Astrocyte (in vitro differentiated cells and primary cell): ENCODE measurements around the gene PLBD1. TPM values are rescaled to one million over a fixed set of nuclear protein-coding genes. Genes with fewer than 3 reads are reported as not detected.

Experiments
- DNase-seq: peaks from one replicate; pipeline ENCODE4 v3.0.0-alpha.2; 2010; ENCODE audit warnings: low read depth
- FAIRE-seq: peaks from 2 replicates; lab custom pipeline; 2011; peaks lifted over from hg19 to GRCh38; lab: Jason Lieb, UNC
- H2AFZ ChIP-seq: 2 replicates; pipeline ENCODE4 v1.6.0; 2012; ENCODE audit warnings: low read depth, low read length, inconsistent platforms
- H3K27ac ChIP-seq: 2 replicates; pipeline ENCODE4 v1.5.1; 2011; ENCODE audit warnings: low read depth, low read length, inconsistent platforms
- H3K27me3 ChIP-seq: 2 replicates; pipeline ENCODE4 v1.6.0; 2011; ENCODE audit warnings: low read length, inconsistent platforms; ENCODE audit not compliant: insufficient read depth
- H3K36me3 ChIP-seq: 2 replicates; pipeline ENCODE4 v1.5.1; 2011; ENCODE audit warnings: low read length, inconsistent platforms; ENCODE audit not compliant: insufficient read depth
- H3K4me1 ChIP-seq: 2 replicates; pipeline ENCODE4 v1.5.1; 2011; ENCODE audit warnings: low read length, inconsistent platforms; ENCODE audit not compliant: insufficient read depth
- H3K4me2 ChIP-seq: 2 replicates; pipeline ENCODE4 v1.6.0; 2012; ENCODE audit warnings: low read length, inconsistent platforms
- H3K4me3 ChIP-seq: 2 replicates; pipeline ENCODE4 v1.5.1; 2011; ENCODE audit warnings: low read depth, mild to moderate bottlenecking, low read length, inconsistent platforms; ENCODE audit not compliant: insufficient read depth
- H3K79me2 ChIP-seq: 2 replicates; pipeline ENCODE4 v1.6.0; 2012; ENCODE audit warnings: mild to moderate bottlenecking, low read length, inconsistent platforms; ENCODE audit not compliant: insufficient read depth
- H3K9ac ChIP-seq: 2 replicates; pipeline ENCODE4 v1.6.0; 2012; ENCODE audit warnings: mild to moderate bottlenecking, low read length, inconsistent platforms
- H3K9me3 ChIP-seq: 2 replicates; pipeline ENCODE4 v1.5.1; 2012; ENCODE audit warnings: low read depth, mild to moderate bottlenecking, low read length, inconsistent platforms; ENCODE audit not compliant: insufficient read depth
- H4K20me1 ChIP-seq: 2 replicates; pipeline ENCODE4 v1.6.0; 2012; ENCODE audit warnings: low read length, inconsistent platforms; ENCODE audit not compliant: insufficient read depth
- H3K27ac Mint-ChIP-seq: one replicate; pipeline ENCODE4 v1.8.0; 2021; ENCODE audit warnings: mild to moderate bottlenecking, mixed read lengths; ENCODE audit not compliant: unreplicated experiment
- H3K27me3 Mint-ChIP-seq: one replicate; pipeline ENCODE4 v1.8.0; 2021; ENCODE audit warnings: low read depth, mixed read lengths; ENCODE audit not compliant: unreplicated experiment
- H3K36me3 Mint-ChIP-seq: one replicate; pipeline ENCODE4 v1.8.0; 2021; ENCODE audit warnings: low read depth, mixed read lengths; ENCODE audit not compliant: unreplicated experiment
- H3K4me1 Mint-ChIP-seq: one replicate; pipeline ENCODE4 v1.8.0; 2021; ENCODE audit warnings: low read depth, mixed read lengths; ENCODE audit not compliant: unreplicated experiment
- H3K4me3 Mint-ChIP-seq: one replicate; pipeline ENCODE4 v1.8.0; 2021; ENCODE audit warnings: mild to moderate bottlenecking, moderate library complexity, mixed read lengths; ENCODE audit not compliant: unreplicated experiment
- H3K9me3 Mint-ChIP-seq: one replicate; pipeline ENCODE4 v1.8.0; 2021; ENCODE audit warnings: mild to moderate bottlenecking, mixed read lengths; ENCODE audit not compliant: unreplicated experiment
- CTCF ChIP-seq: IDR thresholded peaks from 2 replicates; pipeline ENCODE4 v1.5.1; 2011; ENCODE audit warnings: low read depth, mild to moderate bottlenecking, inconsistent platforms, low read length, moderate library complexity; ENCODE audit not compliant: insufficient read depth
- EZH2 ChIP-seq: IDR thresholded peaks from 2 replicates; pipeline ENCODE4 v1.6.1; 2012; ENCODE audit warnings: mild to moderate bottlenecking, low read length, inconsistent platforms; ENCODE audit not compliant: insufficient read depth
- total RNA-seq: library from RNA; stranded (reverse); gene quantifications from 2 replicates; pipeline ENCODE4 v1.2.1, GENCODE V29; 2021

The PLBD1 gene
- total RNA-seq, 1 donor from 2014 or later: 0.57 TPM

DNA sequence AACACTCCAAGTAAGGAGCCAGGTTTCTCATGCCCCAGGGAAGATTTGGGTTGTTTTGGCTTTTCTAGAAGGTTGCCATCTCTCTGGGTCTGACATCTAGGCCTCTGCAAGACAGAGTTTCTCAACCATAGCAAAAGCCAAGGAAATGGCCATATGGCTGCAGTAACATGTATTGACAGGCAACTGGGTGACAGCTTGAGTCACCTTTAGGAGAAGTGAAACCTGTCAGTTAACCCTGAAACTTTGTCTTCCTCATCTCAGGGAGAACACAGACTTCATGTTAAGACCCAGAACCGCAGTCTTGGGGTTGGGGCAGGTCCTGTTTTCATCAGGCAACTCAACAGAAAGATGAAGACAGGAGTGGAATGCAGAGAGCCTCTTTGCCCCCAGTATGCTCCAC lies 46.0 kb upstream of the PLBD1 start:
- no peak for FAIRE-seq
- Mint-ChIP-seq H3K9me3 (peaks cover 8% of the 10 kb centered on the region), H3K27ac (no peak overlapping the region), H3K36me3 (no peaks in the 10 kb centered on the region), H3K27me3 (no peaks in the 10 kb centered on the region), H3K4me3 (no peak overlapping the region), H3K4me1 (no peaks in the 10 kb centered on the region)
- H3K9me3 ChIP-seq: peaks cover 3% of the 10 kb centered on the region
- H3K4me3 ChIP-seq: no peak overlapping the region
- no peaks in the 10 kb centered on the region for H3K79me2 ChIP-seq
- H3K27ac ChIP-seq: no peak overlapping the region
- H4K20me1 ChIP-seq: no peaks in the 10 kb centered on the region
- TF ChIP-seq EZH2 (no peak), CTCF (no peak)
- no peaks in the 10 kb centered on the region for H3K27me3 ChIP-seq
- H3K4me1 ChIP-seq: no peaks in the 10 kb centered on the region
- H3K4me2 ChIP-seq: no peak overlapping the region
- no peak overlapping the region for H2AFZ ChIP-seq
- no peak for DNase-seq
- H3K9ac ChIP-seq: no peak overlapping the region
- H3K36me3 ChIP-seq: no peaks in the 10 kb centered on the region

DNA sequence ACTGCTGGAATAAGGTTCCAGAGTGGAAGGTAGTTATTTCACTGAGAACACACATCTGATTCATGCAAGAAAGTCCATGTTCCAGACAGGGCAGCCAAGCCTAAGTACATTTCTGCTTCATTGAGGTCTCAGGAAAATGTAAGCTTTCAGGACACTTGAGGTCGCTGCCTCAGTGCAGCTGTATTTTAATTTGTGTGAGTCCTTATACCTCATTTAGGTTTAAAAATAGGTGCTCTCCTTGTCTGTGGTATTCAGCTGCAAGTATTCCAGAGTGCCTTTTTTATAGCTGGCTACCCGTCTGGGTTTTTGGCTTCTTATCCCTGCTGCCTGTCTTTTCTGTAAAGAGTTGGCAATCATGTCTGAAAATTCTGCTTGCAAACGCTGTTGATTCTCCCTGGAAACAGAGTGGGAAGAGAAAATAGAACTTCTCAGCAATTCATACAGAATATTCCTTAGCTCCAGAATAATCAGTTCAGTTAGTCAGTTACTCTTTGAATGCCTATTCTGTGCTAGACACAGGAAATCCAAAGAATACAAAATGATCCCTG lies 45.3 kb upstream of the PLBD1 start:
- H3K4me2 ChIP-seq: no peak overlapping the region
- Mint-ChIP-seq H3K27me3 (no peaks in the 10 kb centered on the region), H3K9me3 (peaks cover 12% of the 10 kb centered on the region), H3K36me3 (no peaks in the 10 kb centered on the region), H3K4me1 (no peaks in the 10 kb centered on the region), H3K4me3 (no peak overlapping the region), H3K27ac (no peak overlapping the region)
- TF ChIP-seq EZH2: no peak
- TF ChIP-seq CTCF: no peak
- DNase-seq: no peak
- H3K4me1 ChIP-seq: no peaks in the 10 kb centered on the region
- no peak overlapping the region for H2AFZ ChIP-seq
- peaks cover 3% of the 10 kb centered on the region for H3K9me3 ChIP-seq
- H3K9ac ChIP-seq: no peak overlapping the region
- H3K79me2 ChIP-seq: no peaks in the 10 kb centered on the region
- no peak overlapping the region for H3K27ac ChIP-seq
- no peak for FAIRE-seq
- no peak overlapping the region for H3K4me3 ChIP-seq
- H3K36me3 ChIP-seq: no peaks in the 10 kb centered on the region
- H3K27me3 ChIP-seq: no peaks in the 10 kb centered on the region
- H4K20me1 ChIP-seq: no peaks in the 10 kb centered on the region

- H3K27me3 ChIP-seq: no peaks in the 10 kb centered on the region
- H4K20me1 ChIP-seq: no peaks in the 10 kb centered on the region
- no peak overlapping the region for H3K27ac Mint-ChIP-seq
- H3K9ac ChIP-seq: no peak overlapping the region
- peaks cover 14% of the 10 kb centered on the region for H3K9me3 Mint-ChIP-seq
- H2AFZ ChIP-seq: no peak overlapping the region
- FAIRE-seq (no peak), DNase-seq (no peak)
- H3K79me2 ChIP-seq: no peaks in the 10 kb centered on the region
- H3K36me3 Mint-ChIP-seq: no peaks in the 10 kb centered on the region
- TF ChIP-seq EZH2: no peak
- TF ChIP-seq CTCF: no peak
- H3K4me3 Mint-ChIP-seq: no peak overlapping the region
- H3K36me3 ChIP-seq: no peaks in the 10 kb centered on the region
- H3K4me1 Mint-ChIP-seq: no peaks in the 10 kb centered on the region
- no peaks in the 10 kb centered on the region for H3K4me1 ChIP-seq
- H3K27ac ChIP-seq: no peak overlapping the region
- H3K4me3 ChIP-seq: no peak overlapping the region
- peaks cover 3% of the 10 kb centered on the region for H3K9me3 ChIP-seq
- no peak overlapping the region for H3K4me2 ChIP-seq
- no peaks in the 10 kb centered on the region for H3K27me3 Mint-ChIP-seq
Measured at GRCh38 chr12:14612250-14612649, 44.6 kb upstream of the PLBD1 start.
